OCI-LY3 (cell line): ENCODE results near the gene MAST1.

Experiments used
- H2AFZ ChIP-seq: fragments of 200-600, 300-600 bp; shearing (Covaris generic); 2 replicates; pipeline ENCODE4 v1.6.0; 2014; ENCODE audit warnings: antibody characterized with exemption, low read depth, low read length
- H3K27ac ChIP-seq: fragments of 200-600, 300-600 bp; sonication (generic); 2 replicates; pipeline ENCODE4 v1.5.1; 2014; ENCODE audit warnings: mild to moderate bottlenecking, low read length, moderate library complexity, mixed read lengths
- H3K27me3 ChIP-seq: fragments of 200-600, 300-600 bp; sonication (generic); 2 replicates; pipeline ENCODE4 v1.6.1; 2014; ENCODE audit warnings: low read depth, low read length, mixed read lengths
- H3K36me3 ChIP-seq: fragments of 200-600, 300-600 bp; sonication (generic); replicated peaks from 2 replicates; pipeline ENCODE3; 2014; ENCODE audit warnings: low read depth, low read length, mixed read lengths
- H3K4me1 ChIP-seq: fragments of 300-600, 200-600 bp; sonication (generic); 2 replicates; pipeline ENCODE4 v1.6.1; 2014; ENCODE audit warnings: low read length, mixed read lengths
- H3K4me2 ChIP-seq: fragments of 200-600, 300-600 bp; sonication (generic); 2 replicates; pipeline ENCODE4 v1.6.1; 2014; ENCODE audit warnings: low read length, mixed read lengths
- H3K4me3 ChIP-seq: fragments of 300-600, 200-600 bp; sonication (generic); 2 replicates; pipeline ENCODE4 v1.5.1; 2014; ENCODE audit warnings: antibody characterized with exemption, mild to moderate bottlenecking, low read length, moderate library complexity
- H3K79me2 ChIP-seq: fragments of 300-600, 200-600 bp; shearing (Covaris generic); 2 replicates; pipeline ENCODE4 v1.6.1; 2014; ENCODE audit warnings: mild to moderate bottlenecking, low read length, mixed read lengths
- H3K9ac ChIP-seq: fragments of 300-600, 200-600 bp; shearing (Covaris generic); 2 replicates; pipeline ENCODE4 v1.6.0; 2014; ENCODE audit warnings: mild to moderate bottlenecking, low read length, moderate library complexity
- H3K9me3 ChIP-seq: fragments of 200-600, 300-600 bp; shearing (Covaris generic); 2 replicates; pipeline ENCODE4 v1.6.1; 2014; ENCODE audit warnings: low read length, mixed read lengths; ENCODE audit not compliant: insufficient read depth
- H4K20me1 ChIP-seq: fragments of 200-600, 300-600 bp; sonication (generic); 2 replicates; pipeline ENCODE4 v1.6.1; 2016; ENCODE audit warnings: low read length, mixed read lengths; ENCODE audit not compliant: insufficient read depth
- EZH2phosphoT487 ChIP-seq: fragments of 200-600 bp; shearing (Covaris generic); IDR thresholded peaks from 2 replicates; pipeline ENCODE4 v1.6.1; 2018; ENCODE audit warnings: antibody characterized with exemption, mixed run types, low read depth
- TF ChIP-seq, protein P1 (sequence below): fragments of 200-600, 300-600 bp; sonication (generic); IDR thresholded peaks from 2 replicates; pipeline ENCODE4 v1.5.1; 2014; ENCODE audit warnings: antibody characterized with exemption, low read length, low read depth

The MAST1 gene

DNA sequence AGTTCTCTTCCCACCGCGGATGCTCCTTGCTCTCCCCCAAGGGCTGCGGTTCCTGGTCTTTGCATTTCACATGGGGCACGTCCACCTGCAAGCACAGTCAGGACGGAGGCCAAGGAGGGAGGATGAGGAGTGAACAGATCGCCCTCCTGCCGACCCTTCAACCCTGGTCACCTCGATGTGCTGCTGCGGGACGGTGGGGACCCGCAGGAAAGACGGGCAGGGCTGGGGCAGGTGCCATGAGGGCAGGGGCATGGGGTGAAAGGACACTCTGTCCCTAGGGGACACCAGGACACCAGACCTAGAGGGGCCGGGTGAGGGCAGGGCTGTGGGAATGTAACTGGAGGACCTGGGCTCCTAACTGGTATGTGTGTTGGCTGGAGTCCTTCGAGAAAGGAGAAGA, 79.9 kb downstream of the MAST1 start:
- Histone ChIP-seq H2AFZ (no peak overlapping the region), H3K4me2 (no peak overlapping the region), H3K9me3 (no peaks in the 10 kb centered on the region), H3K27me3 (no peaks in the 10 kb centered on the region), H3K79me2 (no peaks in the 10 kb centered on the region), H3K4me1 (peaks cover 14% of the 10 kb centered on the region), H3K4me3 (no peak overlapping the region), H3K27ac (no peak overlapping the region), H3K36me3 (peaks cover 14% of the 10 kb centered on the region), H3K9ac (no peak overlapping the region), H4K20me1 (no peaks in the 10 kb centered on the region)
- TF ChIP-seq, protein P1, sequence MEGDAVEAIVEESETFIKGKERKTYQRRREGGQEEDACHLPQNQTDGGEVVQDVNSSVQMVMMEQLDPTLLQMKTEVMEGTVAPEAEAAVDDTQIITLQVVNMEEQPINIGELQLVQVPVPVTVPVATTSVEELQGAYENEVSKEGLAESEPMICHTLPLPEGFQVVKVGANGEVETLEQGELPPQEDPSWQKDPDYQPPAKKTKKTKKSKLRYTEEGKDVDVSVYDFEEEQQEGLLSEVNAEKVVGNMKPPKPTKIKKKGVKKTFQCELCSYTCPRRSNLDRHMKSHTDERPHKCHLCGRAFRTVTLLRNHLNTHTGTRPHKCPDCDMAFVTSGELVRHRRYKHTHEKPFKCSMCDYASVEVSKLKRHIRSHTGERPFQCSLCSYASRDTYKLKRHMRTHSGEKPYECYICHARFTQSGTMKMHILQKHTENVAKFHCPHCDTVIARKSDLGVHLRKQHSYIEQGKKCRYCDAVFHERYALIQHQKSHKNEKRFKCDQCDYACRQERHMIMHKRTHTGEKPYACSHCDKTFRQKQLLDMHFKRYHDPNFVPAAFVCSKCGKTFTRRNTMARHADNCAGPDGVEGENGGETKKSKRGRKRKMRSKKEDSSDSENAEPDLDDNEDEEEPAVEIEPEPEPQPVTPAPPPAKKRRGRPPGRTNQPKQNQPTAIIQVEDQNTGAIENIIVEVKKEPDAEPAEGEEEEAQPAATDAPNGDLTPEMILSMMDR: no peak
- TF ChIP-seq EZH2phosphoT487: no peak

DNA sequence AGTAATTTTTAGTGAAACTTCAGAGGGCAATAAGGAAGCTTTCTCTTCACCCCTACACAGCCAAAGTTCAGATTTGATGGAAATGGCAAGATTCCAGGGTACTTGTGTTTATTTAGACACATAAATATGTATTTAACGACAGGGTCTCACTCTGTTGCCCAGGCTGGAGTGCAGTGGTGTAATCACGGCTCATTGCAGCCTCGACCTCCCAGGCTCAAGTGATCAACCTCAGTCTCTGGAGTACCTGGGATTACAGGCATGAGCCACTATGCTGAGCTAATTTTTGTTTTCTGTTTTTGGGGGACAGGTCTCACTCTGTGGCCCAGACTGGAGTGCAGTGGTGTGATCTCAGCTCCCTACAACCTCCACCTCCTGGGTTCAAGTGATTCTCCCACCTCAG, 82.7 kb downstream of the MAST1 start:
- H3K36me3 ChIP-seq: peaks cover 31% of the 10 kb centered on the region
- H3K9me3 ChIP-seq: no peaks in the 10 kb centered on the region
- no peak overlapping the region for H3K4me3 ChIP-seq
- no peak overlapping the region for H3K4me2 ChIP-seq
- no peak overlapping the region for H3K9ac ChIP-seq
- no peaks in the 10 kb centered on the region for H3K79me2 ChIP-seq
- no peaks in the 10 kb centered on the region for H3K27me3 ChIP-seq
- no peaks in the 10 kb centered on the region for H4K20me1 ChIP-seq
- H3K27ac ChIP-seq: no peak overlapping the region
- TF ChIP-seq, protein P1: no peak
- TF ChIP-seq EZH2phosphoT487: no peak
- peaks cover 9% of the 10 kb centered on the region for H3K4me1 ChIP-seq
- no peak overlapping the region for H2AFZ ChIP-seq

DNA sequence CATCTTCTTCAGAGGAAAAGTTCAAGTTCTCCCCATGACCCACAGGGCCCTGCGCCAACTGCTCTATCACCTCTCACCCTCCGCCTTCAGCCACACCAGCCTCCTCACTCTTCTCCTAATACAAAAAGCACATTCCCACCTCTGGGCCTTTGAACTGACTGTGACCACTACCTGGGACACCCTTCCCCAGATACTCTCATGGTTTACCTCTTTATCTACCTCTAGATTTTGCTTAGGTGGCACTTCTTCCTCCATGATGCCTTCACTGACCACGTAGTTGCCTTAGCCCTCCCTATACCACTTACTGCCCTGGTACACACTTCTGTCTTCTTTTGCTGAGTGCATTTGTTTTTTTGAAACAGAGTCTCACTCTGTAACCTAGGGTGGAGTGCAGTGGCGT, 84.6 kb downstream of the MAST1 start:
- H3K9ac ChIP-seq: no peak overlapping the region
- H3K4me2 ChIP-seq: no peak overlapping the region
- H3K27me3 ChIP-seq: no peaks in the 10 kb centered on the region
- H3K79me2 ChIP-seq: 0 out of 2 replicates have a peak, but pooled peaks cover 3% of the 10 kb centered on the region
- no peak overlapping the region for H3K27ac ChIP-seq
- H4K20me1 ChIP-seq: no peaks in the 10 kb centered on the region
- H3K4me3 ChIP-seq: no peak overlapping the region
- H3K4me1 ChIP-seq: peaks cover 9% of the 10 kb centered on the region
- H2AFZ ChIP-seq: no peak overlapping the region
- H3K9me3 ChIP-seq: no peaks in the 10 kb centered on the region
- H3K36me3 ChIP-seq: peaks cover 41% of the 10 kb centered on the region
- TF ChIP-seq EZH2phosphoT487: no peak
- TF ChIP-seq, protein P1: no peak
